HAP-1 (cell line): ENCODE measurements around the gene SLC38A8.

ENCODE experiments used
- DNase-seq, 2 experiments: peaks; one replicate each; pipeline ENCODE4 v3.0.0-alpha.2; 2016 to 2020; ENCODE audit warnings: low spot score in 2 of 2
- H3K27me3 ChIP-seq: fragments of 250-450 bp; sonication (Bioruptor Pico); 2 replicates; pipeline ENCODE4 v1.5.1; 2020; ENCODE audit warnings: low read depth, mild to moderate bottlenecking, moderate library complexity
- H3K36me3 ChIP-seq: fragments of 250-450 bp; sonication (Bioruptor Pico); replicated peaks from 2 replicates; pipeline ENCODE4 v1.5.1; 2020; ENCODE audit warnings: mild to moderate bottlenecking
- H3K4me1 ChIP-seq: fragments of 250-450 bp; sonication (Bioruptor Pico); 2 replicates; pipeline ENCODE4 v1.5.1; 2020; ENCODE audit warnings: mild to moderate bottlenecking
- H3K4me3 ChIP-seq: fragments of 250-450 bp; sonication (Bioruptor Pico); 2 replicates; pipeline ENCODE4 v1.5.1; 2020; ENCODE audit warnings: mild to moderate bottlenecking, moderate library complexity
- H3K9me3 ChIP-seq: fragments of 250-450 bp; sonication (Bioruptor Pico); 2 replicates; pipeline ENCODE4 v1.5.1; 2020; ENCODE audit warnings: mild to moderate bottlenecking, moderate library complexity
- in situ Hi-C: fragments of 300-500 bp; cut with MboI; formaldehyde crosslinking; loops from 3 replicates; pipeline ENCODE4 v1.14.3; 2020; ENCODE audit warnings: low sequenced_read_pairs, inconsistent platforms, mixed read lengths

Gene SLC38A8

GRCh38 chr16:83960521-83961249, 81.9 kb downstream of the SLC38A8 start:
- DNase-seq = no peak
- Histone ChIP-seq H3K4me3 (no peak overlapping the region), H3K9me3 (no peaks in the 10 kb centered on the region), H3K4me1 (no peaks in the 10 kb centered on the region), H3K36me3 (peaks cover 13% of the 10 kb centered on the region), H3K27me3 (no peaks in the 10 kb centered on the region)
- in situ Hi-C loops = loop anchor here (10.0 kb wide), 1 partner anchor 524 kb away; no protein-coding TSS in a partner anchor
